ENCODE results near the gene ZNF622. TPM values are rescaled to one million over a fixed set of nuclear protein-coding genes. Genes with fewer than 3 reads are reported as not detected.
"Not testable (repeated sequence)": the region's sequence is repeated elsewhere in the genome, so short reads cannot be mapped to it uniquely, and the experiment has no call there.

The ZNF622 gene
- total RNA-seq, 1 donor from 2014 or later: 24.3 TPM

GRCh38 chr5:16480821-16481538, 15.4 kb upstream of the ZNF622 start:
- Mint-ChIP-seq H3K4me3 (no peak overlapping the region), H3K36me3 (peaks cover 5% of the 10 kb centered on the region), H3K27ac (no peak overlapping the region), H3K4me1 (ENCODE audit: unreplicated experiment) (no peaks in the 10 kb centered on the region), H3K27me3 (no peaks in the 10 kb centered on the region), H3K9me3 (no peaks in the 10 kb centered on the region)
- no peak for TF ChIP-seq CTCF (conservative IDR thresholded peaks at IDR 0.05)
- no peak for DNase-seq (ENCODE audit: extremely low spot score, unreplicated experiment)

- Mint-ChIP-seq H3K4me3 (no peak overlapping the region), H3K9me3 (no peaks in the 10 kb centered on the region), H3K36me3 (peaks cover 5% of the 10 kb centered on the region), H3K27ac (no peak overlapping the region), H3K27me3 (no peaks in the 10 kb centered on the region), H3K4me1 (ENCODE audit: unreplicated experiment) (no peaks in the 10 kb centered on the region)
- no peak for TF ChIP-seq CTCF (conservative IDR thresholded peaks at IDR 0.05)
- DNase-seq (ENCODE audit: extremely low spot score, unreplicated experiment): no peak
Observed at GRCh38 chr5:16480144-16480543, 14.5 kb upstream of the ZNF622 start.

- no peak for TF ChIP-seq CTCF (conservative IDR thresholded peaks at IDR 0.05)
- Mint-ChIP-seq H3K27ac (no peak overlapping the region), H3K27me3 (no peaks in the 10 kb centered on the region), H3K36me3 (peaks cover 5% of the 10 kb centered on the region), H3K4me1 (ENCODE audit: unreplicated experiment) (no peaks in the 10 kb centered on the region), H3K9me3 (no peaks in the 10 kb centered on the region), H3K4me3 (no peak overlapping the region)
- no peak for DNase-seq (ENCODE audit: extremely low spot score, unreplicated experiment)
Observed at GRCh38 chr5:16477541-16477940, 11.9 kb upstream of the ZNF622 start.

GRCh38 chr5:16476417-16476816, 10.8 kb upstream of the ZNF622 start:
- H3K4me3 Mint-ChIP-seq; H3K9me3 Mint-ChIP-seq; H3K27ac Mint-ChIP-seq; H3K36me3 Mint-ChIP-seq; DNase-seq (ENCODE audit: extremely low spot score, unreplicated experiment); H3K4me1 Mint-ChIP-seq (ENCODE audit: unreplicated experiment); H3K27me3 Mint-ChIP-seq: not testable (repeated sequence)

- H3K4me3 Mint-ChIP-seq: no peak overlapping the region
- TF ChIP-seq CTCF (conservative IDR thresholded peaks at IDR 0.05): no peak
- DNase-seq (ENCODE audit: extremely low spot score, unreplicated experiment): no peak
- peaks cover 8% of the 10 kb centered on the region for H3K36me3 Mint-ChIP-seq
- H3K27me3 Mint-ChIP-seq: no peaks in the 10 kb centered on the region
- H3K9me3 Mint-ChIP-seq: no peaks in the 10 kb centered on the region
- no peak overlapping the region for H3K27ac Mint-ChIP-seq
- peaks cover 24% of the 10 kb centered on the region for H3K4me1 Mint-ChIP-seq (ENCODE audit: unreplicated experiment)
Observed at GRCh38 chr5:16471387-16471786, 5.8 kb upstream of the ZNF622 start.

- Mint-ChIP-seq H3K27me3 (no peaks in the 10 kb centered on the region), H3K36me3 (peaks cover 11% of the 10 kb centered on the region), H3K4me3 (peak overlapping the region; percentile 94), H3K9me3 (no peaks in the 10 kb centered on the region), H3K4me1 (ENCODE audit: unreplicated experiment) (peaks cover 44% of the 10 kb centered on the region), H3K27ac (peak overlapping the region; percentile 19)
- TF ChIP-seq CTCF (conservative IDR thresholded peaks at IDR 0.05): no peak
- no peak for DNase-seq (ENCODE audit: extremely low spot score, unreplicated experiment)
Observed at GRCh38 chr5:16467363-16468219, 2.0 kb upstream of the ZNF622 start.

Measured in type B pancreatic cell (in vitro differentiated cells).